Hepatocyte (in vitro differentiated cells): ENCODE data around the gene RFNG. TPM values are rescaled to one million over a fixed set of nuclear protein-coding genes. Genes with fewer than 3 reads are reported as not detected.

Source experiments
- DNase-seq: peaks from one replicate; pipeline ENCODE4 v3.0.0-alpha.2; 2016; ENCODE audit warnings: low spot score
- H2AFZ ChIP-seq: fragments of 200-600 bp; sonication (generic); 2 replicates; pipeline ENCODE4 v1.6.0; 2016; ENCODE audit warnings: antibody characterized with exemption, mild to moderate bottlenecking
- H3K27ac ChIP-seq: fragments of 200-600 bp; sonication (generic); 2 replicates; pipeline ENCODE4 v1.5.1; 2016; ENCODE audit warnings: mild to moderate bottlenecking
- H3K27me3 ChIP-seq: fragments of 200-600 bp; sonication (generic); 2 replicates; pipeline ENCODE4 v1.6.1; 2016
- H3K36me3 ChIP-seq: fragments of 200-600 bp; sonication (generic); replicated peaks from 2 replicates; pipeline ENCODE4 v1.5.1; 2016; ENCODE audit warnings: low read depth; ENCODE audit not compliant: insufficient read depth
- H3K4me1 ChIP-seq: fragments of 200-600 bp; sonication (generic); 2 replicates; pipeline ENCODE4 v1.5.1; 2016; ENCODE audit warnings: mild to moderate bottlenecking, moderate library complexity; ENCODE audit not compliant: insufficient read depth
- H3K4me2 ChIP-seq: fragments of 200-600 bp; sonication (generic); 2 replicates; pipeline ENCODE4 v1.6.0; 2016
- H3K4me3 ChIP-seq: fragments of 200-600 bp; sonication (generic); 2 replicates; pipeline ENCODE4 v1.5.1; 2016; ENCODE audit warnings: mild to moderate bottlenecking
- H3K79me2 ChIP-seq: fragments of 200-600 bp; sonication (generic); 2 replicates; pipeline ENCODE4 v1.6.0; 2017; ENCODE audit warnings: mild to moderate bottlenecking
- H3K9me2 ChIP-seq: fragments of 200-600 bp; sonication (generic); replicated peaks from 2 replicates; pipeline ENCODE4 v1.6.0; 2017; ENCODE audit warnings: mild to moderate bottlenecking; ENCODE audit not compliant: insufficient read depth
- H3K9me3 ChIP-seq: fragments of 200-600 bp; sonication (generic); 2 replicates; pipeline ENCODE4 v1.5.1; 2016; ENCODE audit warnings: low read depth, mild to moderate bottlenecking
- H4K20me1 ChIP-seq: fragments of 200-600 bp; sonication (generic); 2 replicates; pipeline ENCODE4 v1.6.0; 2016; ENCODE audit warnings: mild to moderate bottlenecking; ENCODE audit not compliant: insufficient read depth, poor library complexity, severe bottlenecking
- CTCF ChIP-seq: fragments of 200-600 bp; sonication (generic); IDR thresholded peaks from 2 replicates; pipeline ENCODE4 v1.5.1; 2016; ENCODE audit warnings: antibody characterized with exemption, mild to moderate bottlenecking; ENCODE audit not compliant: poor library complexity
- EZH2 ChIP-seq: fragments of 200-600 bp; sonication (generic); IDR thresholded peaks from 2 replicates; pipeline ENCODE4 v1.6.1; 2016; ENCODE audit warnings: antibody characterized with exemption, mild to moderate bottlenecking, borderline replicate concordance
- EZH2phosphoT487 ChIP-seq: fragments of 200-600 bp; sonication (generic); IDR thresholded peaks from one replicate; pipeline ENCODE4 v1.6.1; 2018; ENCODE audit warnings: antibody characterized with exemption, mild to moderate bottlenecking, low read depth, moderate library complexity; ENCODE audit not compliant: unreplicated experiment, severe bottlenecking
- WGBS: methylation state at CpG from one replicate; pipeline ENCODE4 v1.1.6; 2016; ENCODE audit warnings: low lambda C conversion rate; ENCODE audit errors: missing lambda C conversion rate; 5-methylcytosine and 5-hydroxymethylcytosine counted together
- polyA plus RNA-seq: library from polyadenylated mRNA; unstranded; fragments of >200 nt; fragmentation: Nextera tagmentation; extraction: Ambion mirVana; gene quantifications from 2 replicates; pipeline ENCODE4 v1.2.1, GENCODE V29; 2016
- total RNA-seq: library from RNA; depleted of rRNA; stranded (reverse); fragments of >200 nt; gene quantifications from 2 replicates; pipeline ENCODE4 v1.2.3, GENCODE V29; 2014

Gene RFNG
- total and polyA plus RNA-seq, 2 experiments from 2014 or later: 43.2 to 109 TPM

GRCh38 chr17:82006468-82007227 lies 45.0 kb downstream of the RFNG start:
- Histone ChIP-seq H3K27me3 (no peaks in the 10 kb centered on the region), H3K9me2 (no peaks in the 10 kb centered on the region), H3K9me3 (no peaks in the 10 kb centered on the region), H3K4me3 (no peak overlapping the region), H3K4me2 (no peak overlapping the region), H3K27ac (no peak overlapping the region), H3K36me3 (no peaks in the 10 kb centered on the region), H3K79me2 (peaks cover 7% of the 10 kb centered on the region), H2AFZ (no peak overlapping the region), H3K4me1 (peaks cover 18% of the 10 kb centered on the region), H4K20me1 (no peaks in the 10 kb centered on the region)
- no peak for TF ChIP-seq EZH2
- TF ChIP-seq CTCF: no peak
- no peak for TF ChIP-seq EZH2phosphoT487
- DNase-seq: no peak
- WGBS: 86% methylated on average over 24 of the region's 24 CpGs

- no peak for DNase-seq
- Histone ChIP-seq H3K4me2 (no peak overlapping the region), H3K4me3 (no peak overlapping the region), H3K4me1 (peaks cover 19% of the 10 kb centered on the region), H3K9me3 (no peaks in the 10 kb centered on the region), H3K27ac (no peak overlapping the region), H3K36me3 (no peaks in the 10 kb centered on the region), H3K79me2 (peaks cover 7% of the 10 kb centered on the region), H2AFZ (no peak overlapping the region), H3K27me3 (no peaks in the 10 kb centered on the region), H3K9me2 (no peaks in the 10 kb centered on the region), H4K20me1 (no peaks in the 10 kb centered on the region)
- TF ChIP-seq EZH2phosphoT487 (no peak), CTCF (no peak), EZH2 (no peak)
- 96% methylated on average over 30 of the region's 30 CpGs for WGBS
Observed at GRCh38 chr17:82005701-82006348, 45.8 kb downstream of the RFNG start.

DNA sequence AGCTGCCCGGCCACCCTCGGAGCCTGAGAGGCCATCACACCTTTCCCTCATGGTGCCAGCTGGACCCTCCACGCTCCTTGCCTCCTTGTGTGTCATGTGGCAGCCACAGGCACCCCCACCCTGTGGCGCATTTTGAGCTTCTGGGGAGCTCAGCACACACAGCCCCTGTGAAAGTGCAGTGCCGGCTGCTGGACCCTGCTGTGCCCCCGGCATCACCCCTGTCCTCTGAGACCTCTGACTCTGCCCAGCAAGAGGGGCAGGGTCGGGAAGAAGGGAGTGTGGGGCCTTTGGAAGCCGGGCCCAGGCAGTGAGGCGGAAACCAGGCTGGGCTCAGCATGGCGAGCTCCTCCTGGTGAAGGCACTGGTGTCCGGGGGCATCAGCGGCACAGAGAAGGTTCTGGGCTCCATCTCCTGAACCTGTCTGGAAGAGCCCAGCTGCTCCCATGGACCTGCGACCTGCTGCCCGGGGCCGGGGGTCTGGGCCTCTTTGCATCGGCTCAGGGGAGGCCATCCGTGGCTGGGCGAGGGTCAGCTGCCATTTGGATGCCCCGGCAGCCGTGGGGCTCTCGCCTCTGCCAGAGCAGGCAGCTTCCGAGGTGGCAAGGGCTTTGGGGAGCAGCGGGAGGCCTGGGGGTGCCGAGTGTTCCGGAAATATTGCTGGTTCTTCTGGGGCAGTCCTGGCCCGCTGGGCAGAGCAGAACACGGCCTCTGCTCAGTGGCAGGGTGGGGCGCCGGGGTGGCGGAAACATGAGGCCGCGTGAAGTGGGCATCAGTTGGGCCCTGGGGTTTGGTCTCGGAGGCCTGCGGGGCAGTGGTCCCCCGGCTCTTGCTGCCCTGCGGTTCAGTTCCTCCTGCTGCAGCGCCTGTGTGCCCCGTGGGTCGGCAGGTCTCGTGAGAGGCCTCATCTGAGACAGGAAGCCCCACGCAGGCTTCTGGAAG lies 46.8 kb downstream of the RFNG start:
- Histone ChIP-seq H3K9me2 (no peaks in the 10 kb centered on the region), H3K36me3 (no peaks in the 10 kb centered on the region), H3K79me2 (peaks cover 7% of the 10 kb centered on the region), H3K4me1 (peaks cover 25% of the 10 kb centered on the region), H3K4me2 (no peak overlapping the region), H2AFZ (no peak overlapping the region), H4K20me1 (no peaks in the 10 kb centered on the region), H3K27me3 (no peaks in the 10 kb centered on the region), H3K4me3 (no peak overlapping the region), H3K9me3 (no peaks in the 10 kb centered on the region), H3K27ac (peak overlapping the region; percentile 58)
- 95% methylated on average over 37 of the region's 41 CpGs for WGBS
- no peak for DNase-seq
- no peak for TF ChIP-seq EZH2phosphoT487
